Gastroesophageal sphincter (tissue), 2 donors: ENCODE results near the gene HSD11B1.

Experiments
- EP300 ChIP-seq: sonication (generic); formaldehyde crosslinking; IDR thresholded peaks from one replicate; pipeline ENCODE4 v1.6.1; 2017; ENCODE audit warnings: antibody characterized with exemption, mild to moderate bottlenecking
- POLR2A ChIP-seq, 2 donors: fragments of 450-650 bp; IDR thresholded peaks; one replicate each; pipeline ENCODE4 v1.6.1; 2017; ENCODE audit warnings: antibody characterized with exemption in 2 of 2, mild to moderate bottlenecking in 2 of 2, moderate library complexity in 1 of 2

- TF ChIP-seq POLR2A (IDR thresholded peaks at IDR 0.05) = no peak
- TF ChIP-seq EP300 = no peak
Observed at GRCh38 chr1:209736490-209737117, 32.0 kb downstream of the HSD11B1 start.
